Keratinocyte (primary cell): Measurements from ENCODE around the gene HINT2.

Experiments used
- EZH2 ChIP-seq: IDR thresholded peaks from one replicate; pipeline ENCODE4 v1.6.1; 2012; ENCODE audit warnings: inconsistent platforms, mild to moderate bottlenecking, low read length, moderate library complexity
- TF ChIP-seq, protein P1 (sequence below), 3 experiments: IDR thresholded peaks in 1 of 3; conservative IDR thresholded peaks in 1 of 3; optimal IDR thresholded peaks in 1 of 3; 2 replicates in 2 of 3; 3 replicates in 1 of 3; pipeline versions ENCODE3 to v1.5.1; 2011; ENCODE audit warnings: low read length in 3 of 3, mild to moderate bottlenecking in 3 of 3, moderate library complexity in 2 of 3, control low read depth in 1 of 3, inconsistent platforms in 1 of 3; ENCODE audit not compliant: insufficient read depth in 2 of 3; ENCODE audit errors: extremely low read depth in 1 of 3

DNA sequence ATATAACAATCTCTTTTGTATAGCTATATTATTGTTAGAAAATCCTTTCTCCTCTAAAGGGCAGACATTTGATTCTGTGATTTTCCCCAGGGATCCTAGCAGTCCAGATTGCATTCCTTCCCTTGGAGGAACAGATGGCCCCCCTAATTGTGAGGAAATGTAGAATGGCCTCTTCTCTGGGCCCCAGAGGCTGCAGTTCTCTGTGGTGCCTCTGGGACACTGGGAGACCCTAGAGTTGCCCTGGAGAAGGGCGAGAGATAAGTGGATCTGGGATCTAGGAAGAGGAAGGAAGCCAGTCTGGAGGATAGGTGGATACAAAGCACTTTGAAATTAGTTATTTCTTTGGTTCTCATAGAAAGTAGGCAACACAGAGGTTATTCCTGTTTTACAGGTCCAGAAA, 1.9 kb upstream of the HINT2 start:
- no peak for TF ChIP-seq EZH2
- TF ChIP-seq, protein P1, sequence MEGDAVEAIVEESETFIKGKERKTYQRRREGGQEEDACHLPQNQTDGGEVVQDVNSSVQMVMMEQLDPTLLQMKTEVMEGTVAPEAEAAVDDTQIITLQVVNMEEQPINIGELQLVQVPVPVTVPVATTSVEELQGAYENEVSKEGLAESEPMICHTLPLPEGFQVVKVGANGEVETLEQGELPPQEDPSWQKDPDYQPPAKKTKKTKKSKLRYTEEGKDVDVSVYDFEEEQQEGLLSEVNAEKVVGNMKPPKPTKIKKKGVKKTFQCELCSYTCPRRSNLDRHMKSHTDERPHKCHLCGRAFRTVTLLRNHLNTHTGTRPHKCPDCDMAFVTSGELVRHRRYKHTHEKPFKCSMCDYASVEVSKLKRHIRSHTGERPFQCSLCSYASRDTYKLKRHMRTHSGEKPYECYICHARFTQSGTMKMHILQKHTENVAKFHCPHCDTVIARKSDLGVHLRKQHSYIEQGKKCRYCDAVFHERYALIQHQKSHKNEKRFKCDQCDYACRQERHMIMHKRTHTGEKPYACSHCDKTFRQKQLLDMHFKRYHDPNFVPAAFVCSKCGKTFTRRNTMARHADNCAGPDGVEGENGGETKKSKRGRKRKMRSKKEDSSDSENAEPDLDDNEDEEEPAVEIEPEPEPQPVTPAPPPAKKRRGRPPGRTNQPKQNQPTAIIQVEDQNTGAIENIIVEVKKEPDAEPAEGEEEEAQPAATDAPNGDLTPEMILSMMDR (optimal IDR thresholded peaks at IDR 0.05 in 1 of 3, IDR thresholded peaks at IDR 0.05 in 1 of 3, conservative IDR thresholded peaks at IDR 0.05 in 1 of 3; ENCODE audit: extremely low read depth in 1 of 3, insufficient read depth in 2 of 3, low read length in 3 of 3), result peak in 1 of 3 experiments; percentile 19
